Activated CD8-positive, alpha-beta memory T cell treated with anti-CD3 and anti-CD28 coated beads, Interleukin-2, amount 50 U/mL, for 1 hour (primary cell): Measurements from ENCODE around the gene PITX2.

ENCODE experiments used
- DNase-seq: peaks from one replicate; pipeline ENCODE4 v3.0.0-alpha.2; 2020; ENCODE audit errors: extremely low read depth

The PITX2 gene

DNA sequence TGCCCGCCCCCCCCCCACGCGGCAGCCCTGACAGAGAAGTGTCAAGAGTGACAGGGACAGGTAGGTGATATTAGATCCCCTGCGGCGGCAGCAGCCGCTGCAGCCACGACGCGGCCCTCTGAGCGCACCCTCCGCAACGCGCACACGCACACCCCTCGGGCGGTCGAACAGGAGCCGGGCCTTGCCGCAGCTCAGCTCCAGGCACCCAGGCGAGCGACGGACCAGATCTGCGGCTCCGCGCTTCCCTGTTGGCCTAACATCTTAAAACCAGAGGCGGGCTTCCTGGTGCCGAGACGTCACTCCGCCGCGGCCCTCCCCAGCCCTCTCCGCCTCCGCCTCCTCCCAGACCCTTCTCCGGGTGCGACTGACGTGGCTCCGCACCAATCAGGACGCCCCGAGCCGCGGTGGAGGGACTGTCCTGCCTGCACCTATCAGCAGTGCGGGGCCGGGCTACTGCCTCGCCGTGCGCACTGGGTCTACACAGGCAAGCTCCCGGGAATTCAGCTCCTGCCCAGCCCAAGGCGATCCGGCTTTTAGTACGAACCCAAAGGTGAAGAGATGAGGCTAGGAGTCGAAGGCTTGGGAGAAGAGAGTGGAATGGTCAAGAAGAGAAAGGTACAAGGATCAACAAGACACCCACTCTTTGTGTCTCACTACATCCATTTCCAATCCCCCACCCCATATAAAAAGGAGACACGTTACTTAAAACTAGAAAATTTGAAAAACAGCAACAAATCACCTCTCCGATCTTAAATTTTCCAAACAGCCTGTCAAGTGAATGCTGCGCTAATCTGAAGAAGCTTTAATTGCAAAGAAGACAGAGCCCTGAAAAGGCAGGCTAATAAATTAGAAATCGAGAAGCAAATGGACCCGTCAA lies at the start of gene PITX2:
Gene PITX2 (minus strand): TSS at position 237 of the 877 bp plus-strand sequence. CDS start 617 bp downstream, outside the sequence.
- no peak for DNase-seq

DNA sequence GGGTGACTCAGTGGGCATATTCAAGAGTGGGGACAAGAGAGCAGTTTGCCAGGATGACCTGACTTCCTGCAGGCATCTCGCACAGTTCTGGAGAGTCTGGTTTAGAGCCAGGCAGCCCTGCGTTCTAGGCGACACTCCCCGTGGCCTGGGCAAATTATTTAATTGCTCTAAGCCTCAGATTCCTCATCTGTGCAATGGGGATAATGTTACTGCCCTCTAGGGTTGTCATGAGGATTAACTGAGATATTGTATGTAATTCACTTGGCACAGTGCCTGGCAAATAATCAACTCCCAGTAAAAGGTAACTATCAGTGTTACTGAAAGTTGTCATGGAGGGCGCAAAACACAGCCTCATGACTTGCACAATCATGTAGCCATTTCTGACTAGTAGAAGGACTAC lies 48.8 kb upstream of the PITX2 start:
- no peak for DNase-seq

DNA sequence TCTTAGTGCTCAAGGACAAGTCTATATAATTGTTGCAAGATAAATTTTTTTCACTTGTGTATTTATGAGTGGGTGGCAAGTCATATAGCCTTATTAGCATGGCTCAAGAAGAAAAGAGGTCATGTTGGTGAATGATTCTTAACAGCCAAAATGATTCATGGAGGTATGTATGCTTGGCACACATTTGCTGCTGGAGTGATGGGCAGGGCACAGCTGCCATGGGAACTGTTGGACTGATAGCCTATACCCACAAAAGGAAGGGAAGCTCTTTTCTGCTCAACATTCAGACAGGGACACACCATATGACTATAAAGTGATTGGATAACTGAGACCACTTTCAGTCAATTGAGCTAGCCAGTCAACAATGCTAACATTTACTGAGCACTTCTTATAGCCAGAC lies 46.8 kb upstream of the PITX2 start:
- DNase-seq: no peak

DNA sequence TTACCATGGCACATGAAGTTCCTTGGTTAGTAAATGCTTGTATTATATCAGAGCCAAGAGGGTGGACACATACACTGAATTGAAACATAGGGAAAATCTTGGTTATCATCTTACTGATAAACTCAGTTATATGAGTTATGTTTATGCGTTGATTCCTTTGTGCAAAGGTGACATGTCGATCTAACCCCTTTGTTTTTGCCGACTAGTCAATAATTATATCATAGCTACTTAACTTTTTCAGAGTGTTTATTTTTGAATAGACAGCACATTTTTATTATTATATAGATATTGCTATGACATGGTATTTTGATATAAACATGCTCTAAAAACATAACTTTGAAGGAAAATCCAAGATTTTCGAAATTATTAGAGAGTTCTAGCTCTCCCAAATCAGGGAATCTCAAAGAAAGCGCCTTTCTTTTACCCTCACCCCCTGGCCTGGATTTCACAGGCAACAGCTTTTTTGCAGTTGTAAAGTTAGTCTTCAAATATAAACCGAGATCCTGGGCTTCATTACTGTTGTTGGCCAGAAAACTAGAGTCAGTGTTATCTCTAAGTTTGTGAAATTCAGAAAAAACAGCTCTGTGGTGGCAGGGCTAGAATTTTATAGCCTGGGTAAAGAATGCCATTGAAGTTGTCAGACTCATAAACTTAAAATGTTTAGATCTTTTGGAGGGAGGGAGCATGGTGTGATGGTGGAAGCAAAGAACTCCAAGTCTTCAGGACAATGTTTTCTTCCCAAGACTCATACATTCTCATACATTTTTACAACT lies 45.8 kb upstream of the PITX2 start:
- DNase-seq: no peak

DNA sequence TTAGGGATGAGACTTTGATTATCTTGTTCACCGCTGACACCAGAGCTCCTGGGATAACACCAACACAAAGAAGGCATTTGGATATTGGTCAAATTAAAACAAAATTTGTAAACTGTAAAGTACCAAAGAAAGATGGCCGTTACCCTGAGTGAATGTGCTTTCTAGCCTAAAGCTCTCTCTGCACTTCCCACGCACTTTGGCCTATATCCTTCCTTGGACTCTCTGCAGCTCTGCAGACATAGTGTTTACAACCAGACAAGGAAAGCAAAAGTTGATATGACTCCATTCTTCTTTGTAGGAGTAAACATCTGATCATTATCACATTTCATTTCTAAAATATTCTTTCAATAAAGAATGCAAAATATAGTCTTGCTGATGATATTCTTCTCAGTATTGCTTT lies 44.8 kb upstream of the PITX2 start:
- DNase-seq: no peak

DNA sequence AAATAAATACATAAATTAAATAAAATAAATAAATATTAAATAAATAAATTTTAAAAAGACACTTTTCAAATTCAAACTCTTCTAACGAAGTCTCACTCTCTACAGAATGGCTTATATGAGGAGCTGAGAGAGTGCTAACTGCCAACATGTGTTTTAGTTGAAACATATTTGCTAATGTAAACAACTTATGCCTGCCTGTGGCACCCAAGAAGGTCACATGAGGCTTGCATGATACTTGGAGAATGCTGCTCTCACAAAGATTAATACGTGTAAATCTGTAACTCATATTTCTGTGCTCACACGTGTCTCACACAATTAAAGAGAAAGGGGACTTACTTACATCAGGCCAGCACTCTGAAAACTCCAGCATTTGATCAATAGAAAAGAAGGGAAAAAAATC lies 43.2 kb upstream of the PITX2 start:
- DNase-seq: no peak

DNA sequence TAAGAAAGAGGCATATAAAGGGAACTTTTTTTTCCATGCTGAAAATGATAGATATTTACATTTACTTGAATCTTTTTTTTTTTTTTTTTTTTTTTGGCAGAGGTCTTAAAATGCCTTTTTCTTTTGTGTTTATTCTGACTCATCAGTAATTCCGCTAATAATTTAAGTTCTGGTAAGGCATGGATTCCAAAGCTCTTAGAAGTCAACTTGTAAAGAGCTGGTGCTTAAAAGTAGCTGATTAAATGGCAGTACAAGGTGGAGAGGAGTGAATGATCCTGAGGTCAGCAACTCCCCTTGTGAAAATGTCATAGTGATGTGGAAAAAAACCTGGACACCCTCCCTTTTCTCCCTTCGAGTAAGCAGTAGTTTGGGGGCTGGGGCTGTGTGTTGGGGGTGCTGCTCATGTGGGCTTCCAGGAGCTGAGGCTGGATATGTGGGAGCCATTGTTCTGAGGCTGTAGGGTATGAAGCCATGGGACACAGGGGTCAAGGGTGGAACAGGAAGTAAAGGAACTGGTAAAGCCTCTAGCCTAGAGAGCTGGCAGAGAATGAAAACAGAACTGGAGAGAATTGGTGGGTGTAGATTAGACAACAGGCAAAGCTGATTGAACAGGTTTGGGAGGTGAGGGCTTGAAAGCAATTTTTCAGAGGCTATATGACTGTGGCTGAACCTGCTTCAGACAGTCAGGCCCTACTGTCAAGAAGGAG lies 41.0 kb upstream of the PITX2 start:
- DNase-seq: no peak

DNA sequence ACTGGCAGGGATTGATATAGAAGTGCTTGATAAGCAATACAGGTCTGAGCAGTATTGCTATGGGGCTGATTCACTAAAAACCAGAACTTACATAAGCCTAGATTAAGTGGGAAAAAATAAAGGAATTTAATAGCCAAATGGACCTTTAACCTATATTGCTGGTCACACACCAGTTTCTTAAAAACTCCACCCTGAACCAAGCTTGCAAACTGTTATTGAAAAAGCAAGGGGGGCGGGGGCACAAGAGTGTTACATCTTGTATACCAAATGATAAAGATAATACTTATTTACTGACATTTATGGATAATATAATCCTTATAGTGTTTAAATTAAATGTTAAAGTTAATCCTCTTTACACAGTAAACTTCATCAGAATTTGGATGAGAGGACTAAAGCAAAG lies 40.3 kb upstream of the PITX2 start:
- DNase-seq: no peak

DNA sequence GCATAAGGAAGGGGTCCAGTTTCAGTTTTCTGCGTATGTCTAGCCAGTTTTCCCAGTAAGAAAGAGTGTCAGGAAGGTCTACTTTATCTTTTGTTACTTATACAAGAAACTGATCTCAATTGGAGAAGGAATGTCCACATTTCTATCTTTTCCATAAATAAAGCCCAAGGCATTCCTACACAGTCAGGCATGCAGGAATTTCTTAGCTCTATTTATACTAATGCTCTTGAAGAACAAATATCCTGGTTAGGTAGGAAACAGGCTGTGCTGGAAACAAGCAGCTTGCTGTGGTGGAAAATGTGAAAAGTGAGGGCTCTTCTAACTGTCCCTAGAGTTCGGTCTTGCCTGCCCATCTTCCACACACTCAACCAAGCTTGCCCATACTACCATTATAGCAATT lies 37.9 kb upstream of the PITX2 start:
- DNase-seq: no peak

DNA sequence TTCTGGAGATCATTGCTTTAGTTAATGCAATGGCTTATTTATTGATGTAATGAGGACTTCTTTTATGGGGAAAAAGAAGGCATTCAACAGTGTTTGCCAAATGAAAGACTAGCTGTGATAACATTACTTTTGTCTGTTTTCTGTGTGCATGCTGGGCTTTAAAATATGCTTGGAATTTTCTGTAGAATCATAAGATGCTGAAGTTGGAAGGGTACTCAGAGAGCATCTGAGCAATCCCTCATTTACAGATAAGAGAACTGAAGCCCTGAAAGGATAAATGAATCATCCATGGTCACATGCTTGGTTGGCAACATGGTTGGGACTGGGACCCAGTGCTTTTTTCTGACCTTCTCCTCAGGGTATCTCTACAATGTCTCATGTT lies 31.4 kb upstream of the PITX2 start:
- no peak for DNase-seq

DNA sequence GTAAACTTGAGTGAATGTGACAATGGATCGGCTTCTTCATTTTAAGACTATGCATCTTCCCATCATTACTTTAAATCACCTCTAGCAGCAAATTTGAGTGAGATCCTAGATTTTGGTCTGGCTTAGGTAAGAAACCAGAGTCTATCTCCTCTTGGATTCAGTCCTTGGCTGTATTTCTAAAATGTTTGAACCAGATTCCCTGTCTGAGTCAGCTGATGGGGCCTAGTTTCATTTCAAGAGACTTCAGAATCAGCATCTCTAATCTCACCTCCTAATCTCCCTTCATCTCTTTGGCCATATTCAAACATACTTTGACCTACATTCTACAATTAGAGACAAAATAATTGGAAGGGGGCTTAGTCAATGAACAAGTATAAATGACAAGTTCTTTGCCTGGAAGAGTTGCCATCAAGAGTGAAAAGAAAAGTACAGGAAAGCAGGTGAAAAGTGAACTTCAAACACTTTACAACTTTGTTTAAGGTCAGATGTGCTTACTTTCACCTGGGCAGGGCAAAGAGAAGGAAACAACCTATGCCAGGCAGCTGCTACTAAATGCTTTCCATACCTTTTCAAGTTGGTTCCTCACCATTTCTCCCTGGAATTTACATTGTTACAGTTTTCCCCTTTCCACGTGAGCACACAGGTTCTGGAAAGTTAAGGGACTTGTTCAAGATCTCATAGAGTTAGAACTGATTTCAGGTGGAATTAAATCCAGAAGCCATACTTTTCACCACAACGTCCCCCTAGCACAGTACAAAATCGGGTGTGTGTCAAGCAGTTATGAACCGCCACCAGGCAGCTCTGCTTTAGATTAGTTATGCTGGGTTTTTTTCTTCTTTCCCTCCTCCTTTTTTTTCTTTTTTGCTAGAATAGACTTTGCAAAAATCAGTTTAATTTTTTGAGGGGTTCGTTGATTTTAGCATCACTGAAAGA lies 30.7 kb upstream of the PITX2 start:
- DNase-seq: no peak

DNA sequence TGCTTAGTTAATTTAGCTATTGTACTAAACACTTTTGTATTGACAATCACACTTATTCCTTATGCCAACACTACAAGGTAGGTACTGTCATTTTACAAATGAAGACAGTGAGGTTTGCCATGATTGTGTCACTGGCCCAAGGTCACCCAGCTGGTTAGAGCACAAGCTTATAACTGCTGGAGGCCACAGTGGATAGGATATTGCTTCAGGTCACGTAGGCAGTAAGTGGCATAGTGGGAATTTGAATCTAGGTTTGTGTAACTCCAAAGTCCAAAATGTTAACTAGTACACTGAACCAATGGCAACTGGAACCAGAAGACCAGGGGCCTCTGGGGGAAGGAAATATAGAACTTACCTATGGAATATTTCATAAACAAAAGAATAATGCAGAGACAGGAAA lies 21.1 kb upstream of the PITX2 start:
- no peak for DNase-seq

DNA sequence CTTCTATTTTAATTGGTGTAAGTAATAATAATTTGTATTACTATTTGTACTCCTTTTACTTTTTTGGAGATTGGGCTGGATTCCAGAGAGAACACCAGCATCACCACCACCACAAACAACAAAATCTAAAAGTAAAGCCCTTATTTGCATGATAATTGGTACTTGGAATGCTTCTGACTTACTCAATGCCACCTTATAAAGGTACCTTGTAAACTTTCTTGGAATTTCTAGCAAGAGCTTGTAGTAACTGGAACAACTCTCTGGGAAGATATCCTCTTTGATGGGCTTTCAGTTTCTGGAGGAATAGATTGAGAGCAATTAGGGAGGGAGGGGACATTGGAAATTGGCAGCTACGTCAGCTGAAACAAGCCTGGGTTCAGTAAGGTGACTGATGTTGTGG lies 20.2 kb upstream of the PITX2 start:
- DNase-seq: no peak

DNA sequence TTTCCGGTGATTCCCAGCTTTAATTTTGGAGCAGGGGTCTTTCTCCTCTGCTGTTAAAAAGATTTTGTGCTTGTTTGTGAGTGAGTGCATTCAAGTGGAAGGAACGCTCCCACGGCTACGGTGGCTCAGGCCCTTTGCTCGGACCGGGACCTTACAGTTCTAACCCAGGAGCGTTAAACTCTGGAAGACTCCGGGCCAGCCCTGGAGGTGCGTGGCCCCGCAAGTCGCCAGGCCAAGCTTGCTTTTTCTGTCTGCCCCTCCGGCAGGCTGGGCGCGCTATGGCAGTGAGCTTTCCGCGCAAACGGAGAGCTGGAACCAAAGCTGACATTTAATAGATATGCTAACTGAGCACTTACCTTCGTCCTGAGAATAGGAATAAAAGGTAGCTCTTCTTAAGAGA lies 18.3 kb upstream of the PITX2 start:
- no peak for DNase-seq

DNA sequence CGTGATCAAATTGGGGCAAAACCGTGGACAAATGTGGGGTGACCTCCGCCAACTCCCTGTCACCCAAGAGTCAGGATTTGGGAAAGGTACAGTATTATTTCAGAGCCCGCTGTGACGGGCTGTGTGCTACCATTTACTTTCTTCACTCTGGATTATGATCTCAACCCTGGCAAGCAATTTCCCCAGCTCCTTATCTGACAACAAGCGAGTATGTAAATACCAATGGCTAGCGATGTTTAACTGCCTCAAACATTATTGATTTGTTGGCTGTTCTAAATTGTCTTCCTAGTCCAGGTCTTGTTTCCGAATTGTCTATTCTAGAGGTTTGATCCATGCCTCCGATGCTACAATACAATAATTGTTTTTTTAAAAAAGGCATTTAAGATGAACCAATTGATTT lies 17.7 kb upstream of the PITX2 start:
- DNase-seq: no peak

DNA sequence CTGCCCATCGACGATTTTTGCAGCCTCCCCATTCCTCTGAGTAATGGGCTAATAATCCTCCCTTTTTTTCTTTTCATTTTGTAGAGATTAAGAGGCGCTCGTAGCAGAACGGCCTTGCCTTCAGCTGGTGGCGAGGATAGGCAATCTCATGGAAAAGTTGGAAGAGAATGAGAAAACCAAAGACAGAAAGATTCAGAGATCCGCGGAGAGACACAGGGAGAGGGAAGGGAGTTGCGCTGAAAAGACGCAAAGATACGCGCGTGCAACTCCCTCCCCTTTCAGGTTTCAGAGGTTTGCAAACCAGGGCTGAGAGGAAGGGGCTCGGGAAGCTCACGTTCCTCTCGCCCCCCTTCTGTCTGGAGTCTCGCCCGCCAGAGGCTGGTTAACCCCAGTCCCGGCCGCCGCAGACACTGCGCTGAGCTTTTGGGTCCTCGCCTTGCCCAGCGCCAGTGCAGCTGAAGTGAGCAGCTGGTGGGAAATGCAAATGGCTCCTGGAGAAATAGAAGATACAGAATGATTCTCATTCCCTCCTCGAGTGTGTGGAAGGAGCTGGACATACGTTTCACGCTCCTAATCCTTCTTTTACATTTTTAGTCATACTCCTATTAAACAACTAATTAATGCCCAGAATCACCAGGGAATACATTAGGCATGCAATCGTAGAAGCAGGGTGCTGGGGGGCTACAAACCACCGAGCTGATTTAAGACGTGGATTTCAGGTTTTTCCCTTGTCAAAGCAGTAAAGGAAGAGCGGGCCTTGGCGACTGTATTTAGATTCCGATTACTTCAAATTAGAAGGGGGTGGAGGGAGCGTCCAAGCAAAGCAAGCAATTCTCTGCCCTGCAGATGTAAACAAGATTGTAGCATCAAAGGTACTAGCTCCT lies 16.6 kb upstream of the PITX2 start:
- DNase-seq: no peak

DNA sequence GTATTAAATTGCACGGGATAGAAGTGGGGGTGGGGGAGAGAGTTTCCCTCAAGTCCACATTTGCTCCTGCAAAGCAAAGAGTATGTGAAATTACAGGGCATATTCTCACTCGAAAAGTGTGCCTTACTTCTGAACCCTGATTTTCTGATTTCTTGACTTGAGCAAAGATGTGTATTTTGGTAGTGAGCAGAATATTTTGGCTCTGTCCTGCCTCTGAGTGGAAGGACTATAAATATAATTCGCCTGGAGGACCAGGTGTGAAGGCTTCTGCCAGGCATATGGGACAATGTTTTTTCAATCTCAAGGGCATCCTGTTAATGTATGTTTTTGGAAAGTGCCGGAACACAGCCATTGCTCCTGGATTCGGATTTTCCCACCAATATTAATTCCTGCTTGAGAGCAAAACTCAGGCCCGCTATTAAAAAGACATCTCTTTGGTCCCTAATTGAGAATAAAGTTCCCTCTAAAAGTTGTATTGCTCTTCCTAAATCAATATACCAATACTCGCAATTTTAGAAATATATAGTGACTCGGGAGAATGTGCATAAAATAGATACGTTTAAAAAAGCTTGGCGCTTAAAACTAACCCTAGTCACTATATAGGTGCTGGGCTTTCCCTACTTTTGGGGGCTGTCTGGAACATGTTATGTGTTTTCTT lies 15.3 kb upstream of the PITX2 start:
- no peak for DNase-seq

DNA sequence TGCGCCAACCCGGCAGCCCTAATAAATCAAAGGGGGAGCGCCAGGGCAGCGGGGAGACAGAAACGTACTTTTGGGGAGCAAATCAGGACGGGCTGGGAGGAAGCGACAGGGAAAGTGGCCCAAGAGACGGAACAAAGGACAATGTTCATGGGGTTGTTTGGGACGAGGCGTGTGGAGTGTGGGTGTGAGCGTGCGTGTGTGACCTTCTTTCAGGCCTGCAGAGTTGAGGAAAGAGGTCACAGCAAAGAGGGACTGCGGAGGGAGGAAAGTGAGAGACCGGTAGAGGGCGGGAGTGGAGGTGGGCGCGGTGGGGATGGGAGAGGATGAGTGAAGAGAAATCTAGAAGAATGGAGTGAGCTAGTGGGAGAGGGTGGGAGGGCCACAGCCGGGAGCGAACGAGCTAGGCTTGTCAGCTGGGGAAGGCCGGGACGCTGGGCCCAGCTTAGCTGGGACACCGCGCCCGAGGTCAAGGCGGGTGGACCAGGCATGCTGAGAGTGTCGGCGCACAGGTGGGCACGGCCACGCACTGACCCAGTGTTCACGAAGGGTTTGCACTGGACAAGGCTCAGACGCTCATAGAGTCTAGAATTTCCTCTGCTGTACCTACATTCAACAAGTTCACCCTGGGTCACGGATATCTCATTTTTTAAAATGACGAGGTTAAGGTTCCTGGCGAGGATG lies 14.7 kb upstream of the PITX2 start:
- DNase-seq: no peak

DNA sequence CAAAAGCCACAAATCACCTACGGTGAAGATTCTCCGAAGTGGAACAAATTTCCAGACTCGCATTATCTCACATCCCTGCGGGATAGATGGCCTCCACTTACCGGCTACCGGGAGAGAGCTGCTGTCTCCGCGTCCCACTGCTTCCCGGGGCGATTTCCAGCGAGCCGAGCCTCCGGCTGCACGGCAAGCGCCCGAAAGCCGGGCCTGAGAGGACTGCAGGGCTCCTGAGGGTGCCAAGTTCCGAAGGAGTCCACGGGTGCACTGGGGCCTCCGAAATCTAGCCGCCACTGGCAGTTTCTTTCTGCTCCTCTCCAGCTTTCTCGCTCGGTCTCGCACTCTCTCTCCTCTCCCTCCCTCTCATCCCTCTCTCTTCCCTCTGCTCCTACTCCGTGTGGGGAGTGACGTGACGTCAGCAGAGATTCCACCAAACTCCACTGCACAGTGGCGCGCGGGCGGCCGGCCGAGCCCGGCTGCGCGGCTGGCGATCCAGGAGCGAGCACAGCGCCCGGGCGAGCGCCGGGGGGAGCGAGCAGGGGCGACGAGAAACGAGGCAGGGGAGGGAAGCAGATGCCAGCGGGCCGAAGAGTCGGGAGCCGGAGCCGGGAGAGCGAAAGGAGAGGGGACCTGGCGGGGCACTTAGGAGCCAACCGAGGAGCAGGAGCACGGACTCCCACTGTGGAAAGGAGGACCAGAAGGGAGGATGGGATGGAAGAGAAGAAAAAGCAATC lies 14.0 kb upstream of the PITX2 start:
- no peak for DNase-seq
